Effector memory CD4-positive, alpha-beta T cell (primary cell): Measurements from ENCODE around the gene SLC27A3.

ENCODE experiments used
- DNase-seq, 3 donors: peaks; one replicate each; pipeline ENCODE4 v3.0.0-alpha.2; 2020
- H3K27ac ChIP-seq: 2 replicates; pipeline ENCODE4 v1.7.0; 2013; ENCODE audit warnings: mild to moderate bottlenecking, low read length, moderate library complexity; ENCODE audit not compliant: insufficient read depth, poor library complexity, severe bottlenecking
- H3K27me3 ChIP-seq: replicated peaks from 2 replicates; pipeline ENCODE4 v1.7.0; 2013; ENCODE audit warnings: mild to moderate bottlenecking, low read length; ENCODE audit not compliant: insufficient read depth, control insufficient read depth, poor library complexity, severe bottlenecking
- H3K36me3 ChIP-seq: 2 replicates; pipeline ENCODE4 v1.7.0; 2013; ENCODE audit warnings: mild to moderate bottlenecking, low read length, moderate library complexity; ENCODE audit not compliant: control insufficient read depth, insufficient read depth
- H3K4me1 ChIP-seq: 2 replicates; pipeline ENCODE4 v1.7.0; 2013; ENCODE audit warnings: low read length, mild to moderate bottlenecking; ENCODE audit not compliant: control insufficient read depth, insufficient read depth, poor library complexity, severe bottlenecking
- H3K4me3 ChIP-seq: 2 replicates; pipeline ENCODE4 v1.7.0; 2013; ENCODE audit warnings: low read length, low read depth, mild to moderate bottlenecking; ENCODE audit not compliant: insufficient read depth, poor library complexity, severe bottlenecking
- H3K9me3 ChIP-seq: 2 replicates; pipeline ENCODE4 v1.7.0; 2013; ENCODE audit warnings: mild to moderate bottlenecking, low read length, moderate library complexity; ENCODE audit not compliant: control insufficient read depth

The SLC27A3 gene

GRCh38 chr1:153742411-153743142 lies 32.6 kb upstream of the SLC27A3 start:
- Histone ChIP-seq H3K4me1 (no peaks in the 10 kb centered on the region), H3K27me3 (no peaks in the 10 kb centered on the region), H3K27ac (no peak overlapping the region), H3K9me3 (no peaks in the 10 kb centered on the region), H3K36me3 (peaks cover 50% of the 10 kb centered on the region), H3K4me3 (no peak overlapping the region)
- no peak for DNase-seq

- H3K9me3 ChIP-seq: no peaks in the 10 kb centered on the region
- no peaks in the 10 kb centered on the region for H3K4me1 ChIP-seq
- peaks cover 68% of the 10 kb centered on the region for H3K36me3 ChIP-seq
- H3K4me3 ChIP-seq: no peak overlapping the region
- no peak for DNase-seq
- no peaks in the 10 kb centered on the region for H3K27me3 ChIP-seq
- H3K27ac ChIP-seq: no peak overlapping the region
Measured at GRCh38 chr1:153745417-153745816, 29.8 kb upstream of the SLC27A3 start.

GRCh38 chr1:153746174-153746573 lies 29.0 kb upstream of the SLC27A3 start:
- H3K9me3 ChIP-seq: no peaks in the 10 kb centered on the region
- no peak for DNase-seq
- H3K36me3 ChIP-seq: peaks cover 68% of the 10 kb centered on the region
- H3K27me3 ChIP-seq: no peaks in the 10 kb centered on the region
- H3K27ac ChIP-seq: no peak overlapping the region
- no peak overlapping the region for H3K4me3 ChIP-seq
- no peaks in the 10 kb centered on the region for H3K4me1 ChIP-seq

- Histone ChIP-seq H3K27ac (no peak overlapping the region), H3K9me3 (no peaks in the 10 kb centered on the region), H3K4me3 (no peak overlapping the region), H3K36me3 (peaks cover 71% of the 10 kb centered on the region), H3K27me3 (no peaks in the 10 kb centered on the region), H3K4me1 (no peaks in the 10 kb centered on the region)
- DNase-seq: no peak
Measured at GRCh38 chr1:153748903-153749302, 26.3 kb upstream of the SLC27A3 start.

GRCh38 chr1:153749408-153750005 lies 25.7 kb upstream of the SLC27A3 start:
- DNase-seq: peak; percentile 48 to 60 (median 58)
- H3K9me3 ChIP-seq: no peaks in the 10 kb centered on the region
- no peaks in the 10 kb centered on the region for H3K27me3 ChIP-seq
- peaks cover 72% of the 10 kb centered on the region for H3K36me3 ChIP-seq
- H3K27ac ChIP-seq: no peak overlapping the region
- no peak overlapping the region for H3K4me3 ChIP-seq
- no peaks in the 10 kb centered on the region for H3K4me1 ChIP-seq

GRCh38 chr1:153750026-153750995 lies 24.9 kb upstream of the SLC27A3 start:
- Histone ChIP-seq H3K9me3 (no peaks in the 10 kb centered on the region), H3K27me3 (no peaks in the 10 kb centered on the region), H3K4me1 (no peaks in the 10 kb centered on the region), H3K4me3 (no peak overlapping the region), H3K27ac (no peak overlapping the region), H3K36me3 (peaks cover 78% of the 10 kb centered on the region)
- no peak for DNase-seq

- peaks cover 63% of the 10 kb centered on the region for H3K36me3 ChIP-seq
- no peaks in the 10 kb centered on the region for H3K4me1 ChIP-seq
- no peak overlapping the region for H3K4me3 ChIP-seq
- H3K27ac ChIP-seq: no peak overlapping the region
- H3K9me3 ChIP-seq: no peaks in the 10 kb centered on the region
- no peak for DNase-seq
- H3K27me3 ChIP-seq: no peaks in the 10 kb centered on the region
Measured at GRCh38 chr1:153752072-153752471, 23.1 kb upstream of the SLC27A3 start.

GRCh38 chr1:153752571-153753195 lies 22.5 kb upstream of the SLC27A3 start:
- Histone ChIP-seq H3K9me3 (no peaks in the 10 kb centered on the region), H3K27ac (no peak overlapping the region), H3K36me3 (peaks cover 61% of the 10 kb centered on the region), H3K4me1 (no peaks in the 10 kb centered on the region), H3K4me3 (no peak overlapping the region), H3K27me3 (no peaks in the 10 kb centered on the region)
- no peak for DNase-seq

- Histone ChIP-seq H3K4me1 (no peaks in the 10 kb centered on the region), H3K27ac (no peak overlapping the region), H3K36me3 (peaks cover 62% of the 10 kb centered on the region), H3K27me3 (no peaks in the 10 kb centered on the region), H3K9me3 (no peaks in the 10 kb centered on the region), H3K4me3 (no peak overlapping the region)
- DNase-seq: no peak
Measured at GRCh38 chr1:153754266-153754665, 20.9 kb upstream of the SLC27A3 start.
